Measurements from ENCODE around the gene MAGI1. TPM values are rescaled to one million over a fixed set of nuclear protein-coding genes. Genes with fewer than 3 reads are reported as not detected.

The MAGI1 gene
- total RNA-seq, 5 donors from 2014 or later (not counting 1 experiment from before 2014, with no cell fraction given): 0.23 to 0.63 (median 0.29) TPM

DNA sequence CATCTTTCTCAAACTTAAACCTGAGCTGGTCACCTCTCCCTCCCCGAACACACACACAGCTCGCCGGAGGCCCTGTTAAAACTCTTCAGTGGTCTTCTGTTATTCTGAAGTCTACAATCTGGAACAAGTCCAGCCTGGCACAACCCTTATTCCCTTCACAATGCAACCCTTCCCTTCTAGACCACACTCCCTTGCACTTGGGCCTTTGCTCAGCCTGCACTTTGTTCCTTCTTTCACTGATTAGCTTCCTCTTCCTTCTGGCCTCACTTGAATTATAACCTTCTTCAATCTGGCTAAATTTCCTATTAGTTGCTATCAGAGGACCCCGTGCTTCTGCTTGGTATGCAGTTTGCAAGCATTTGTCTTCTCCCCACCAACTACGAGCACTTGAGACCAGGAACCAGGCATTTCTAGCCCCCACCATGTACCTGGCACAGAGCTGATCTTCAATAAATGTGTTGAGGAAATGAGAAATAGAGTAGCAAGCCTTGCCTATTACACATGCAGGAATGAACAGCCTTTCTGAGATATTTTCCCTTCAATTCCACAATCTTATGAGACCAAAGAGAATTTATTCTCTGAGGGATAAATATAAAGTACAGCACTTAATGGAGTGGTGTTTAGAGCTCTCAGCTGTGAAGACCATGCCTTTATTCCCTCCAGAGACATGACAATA lies 687.8 kb downstream of the MAGI1 start:
- no peak for DNase-seq
- 29% methylated on average over 4 of the region's 5 CpGs for WGBS (ENCODE audit: insufficient coverage)
- peaks cover 0 to 4% of the 10 kb centered on the region in 2 experiments for H3K27me3 ChIP-seq (replicated peaks in 1 of 2; ENCODE audit: control insufficient read depth in 2 of 2, extremely low read depth in 1 of 2, insufficient read depth in 2 of 2, low read length in 1 of 2)
- peaks cover 8 to 15% of the 10 kb centered on the region in 2 donors for H3K27me3 Mint-ChIP-seq
- no peak overlapping the region for H3K4me3 ChIP-seq (ENCODE audit: control insufficient read depth in 1 of 2, extremely low read depth in 1 of 2, low read length in 1 of 2)
- no peaks in the 10 kb centered on the region for H3K36me3 ChIP-seq (ENCODE audit: control insufficient read depth in 2 of 2, extremely low read depth in 1 of 2, insufficient read depth in 1 of 2, low read length in 1 of 2)
- no peaks in the 10 kb centered on the region for H3K4me1 ChIP-seq (ENCODE audit: control insufficient read depth in 1 of 2, extremely low read depth in 1 of 2, insufficient read depth in 2 of 2, low read length in 2 of 2)
- H3K4me3 Mint-ChIP-seq: no peak overlapping the region
- POLR2A ChIA-PET: no interaction called here
- ATAC-seq (replicated peaks in 1 of 4): no peak
- H3K9me3 Mint-ChIP-seq: peaks cover 0 to 10% (median 6%) of the 10 kb centered on the region in 3 donors
- H3K27ac Mint-ChIP-seq: no peak overlapping the region
- H3K36me3 Mint-ChIP-seq: no peaks in the 10 kb centered on the region
- H3K9me3 ChIP-seq: no peaks in the 10 kb centered on the region
- no peaks in the 10 kb centered on the region for H3K4me1 Mint-ChIP-seq
- CTCF ChIA-PET: no interaction called here
- H3K27ac ChIP-seq (ENCODE audit: low read length): no peak overlapping the region

DNA sequence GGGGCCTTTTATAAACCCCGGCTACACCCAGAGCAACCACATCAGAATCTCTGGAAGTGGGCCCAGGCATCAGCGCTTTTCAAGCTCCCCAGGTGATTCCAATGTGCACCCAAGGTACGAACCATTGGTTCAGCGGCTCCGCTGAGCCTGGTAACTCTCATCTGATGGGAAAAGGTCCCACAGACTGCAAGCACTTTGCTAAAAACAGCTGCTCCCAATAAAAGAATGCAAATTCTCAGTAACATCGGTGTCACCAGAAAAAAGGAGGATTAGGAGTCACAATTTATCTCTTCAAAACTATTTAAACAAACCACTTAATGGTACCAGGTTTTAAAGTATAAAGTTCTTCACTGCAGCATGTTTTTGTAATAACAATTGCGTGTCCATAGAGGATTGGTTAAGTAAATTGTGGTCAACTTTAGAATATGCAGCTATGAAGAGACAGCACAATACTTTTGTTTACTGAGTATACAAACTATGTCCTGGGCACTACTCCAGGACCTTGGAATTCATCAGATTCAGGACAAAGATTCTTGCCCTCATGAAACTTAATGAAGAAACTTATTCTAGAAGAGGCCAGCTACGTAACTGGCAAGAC lies 690.2 kb downstream of the MAGI1 start:
- H3K27me3 ChIP-seq (replicated peaks in 1 of 2; ENCODE audit: control insufficient read depth in 2 of 2, extremely low read depth in 1 of 2, insufficient read depth in 2 of 2, low read length in 1 of 2): no peaks in the 10 kb centered on the region
- H3K27ac ChIP-seq (ENCODE audit: low read length): no peak overlapping the region
- H3K4me3 Mint-ChIP-seq: no peak overlapping the region
- H3K27ac Mint-ChIP-seq: no peak overlapping the region
- ChIA-PET CTCF (no interaction called here), POLR2A (no interaction called here)
- no peaks in the 10 kb centered on the region for H3K36me3 Mint-ChIP-seq
- H3K4me1 ChIP-seq (ENCODE audit: control insufficient read depth in 1 of 2, extremely low read depth in 1 of 2, insufficient read depth in 2 of 2, low read length in 2 of 2): no peaks in the 10 kb centered on the region
- H3K27me3 Mint-ChIP-seq: peaks cover 3 to 8% of the 10 kb centered on the region in 2 donors
- H3K36me3 ChIP-seq (ENCODE audit: control insufficient read depth in 2 of 2, extremely low read depth in 1 of 2, insufficient read depth in 1 of 2, low read length in 1 of 2): no peaks in the 10 kb centered on the region
- ATAC-seq (replicated peaks in 1 of 4) (no peak), DNase-seq (no peak)
- no peaks in the 10 kb centered on the region for H3K9me3 ChIP-seq
- H3K4me1 Mint-ChIP-seq: no peaks in the 10 kb centered on the region
- H3K9me3 Mint-ChIP-seq: peaks cover 0 to 10% (median under 1%) of the 10 kb centered on the region in 3 donors
- WGBS (ENCODE audit: insufficient coverage): 85% methylated on average over 6 of the region's 8 CpGs
- no peak overlapping the region for H3K4me3 ChIP-seq (ENCODE audit: control insufficient read depth in 1 of 2, extremely low read depth in 1 of 2, low read length in 1 of 2)

DNA sequence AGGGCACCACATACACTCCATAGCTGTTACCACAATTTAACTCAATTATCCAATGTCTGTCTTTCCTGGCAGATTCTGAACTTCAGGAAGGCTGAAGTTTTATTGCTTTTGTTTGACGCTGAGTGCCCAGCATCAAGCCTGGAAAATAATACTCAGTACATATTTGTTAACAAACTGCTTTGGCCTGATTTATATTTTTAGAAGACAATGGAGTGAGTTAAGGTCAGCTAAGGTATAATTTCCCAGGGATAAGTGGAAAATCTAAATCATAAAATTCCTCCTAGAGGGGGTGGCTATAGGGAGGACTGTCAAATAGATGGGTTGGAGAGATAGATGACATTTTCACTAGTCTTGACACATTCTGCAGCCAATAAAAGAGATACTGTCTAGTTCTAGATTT lies 691.6 kb downstream of the MAGI1 start:
- Histone ChIP-seq H3K27me3 (replicated peaks in 1 of 2; ENCODE audit: control insufficient read depth in 2 of 2, extremely low read depth in 1 of 2, insufficient read depth in 2 of 2, low read length in 1 of 2) (no peaks in the 10 kb centered on the region), H3K9me3 (no peaks in the 10 kb centered on the region), H3K27ac (ENCODE audit: low read length) (no peak overlapping the region), H3K4me3 (ENCODE audit: control insufficient read depth in 1 of 2, extremely low read depth in 1 of 2, low read length in 1 of 2) (no peak overlapping the region), H3K4me1 (ENCODE audit: control insufficient read depth in 1 of 2, extremely low read depth in 1 of 2, insufficient read depth in 2 of 2, low read length in 2 of 2) (no peaks in the 10 kb centered on the region), H3K36me3 (ENCODE audit: control insufficient read depth in 2 of 2, extremely low read depth in 1 of 2, insufficient read depth in 1 of 2, low read length in 1 of 2) (no peaks in the 10 kb centered on the region)
- Mint-ChIP-seq H3K4me1 (no peaks in the 10 kb centered on the region), H3K27ac (no peak overlapping the region), H3K4me3 (no peak overlapping the region), H3K36me3 (no peaks in the 10 kb centered on the region), H3K9me3 (peaks cover 0 to 10% (median 3%) of the 10 kb centered on the region in 3 donors), H3K27me3 (peaks cover 0 to 5% of the 10 kb centered on the region in 2 donors)
- ATAC-seq (replicated peaks in 1 of 4) (no peak), DNase-seq (no peak)
- POLR2A ChIA-PET: no interaction called here
- CTCF ChIA-PET: interaction anchor here in 1 of 2 donors (0.8 kb wide), 1 partner anchor 491 kb away, joined by 4 read pairs; no protein-coding TSS in a partner anchor
- no CpG with 5 or more reads among the region's 1 CpG for WGBS (ENCODE audit: insufficient coverage)

DNA sequence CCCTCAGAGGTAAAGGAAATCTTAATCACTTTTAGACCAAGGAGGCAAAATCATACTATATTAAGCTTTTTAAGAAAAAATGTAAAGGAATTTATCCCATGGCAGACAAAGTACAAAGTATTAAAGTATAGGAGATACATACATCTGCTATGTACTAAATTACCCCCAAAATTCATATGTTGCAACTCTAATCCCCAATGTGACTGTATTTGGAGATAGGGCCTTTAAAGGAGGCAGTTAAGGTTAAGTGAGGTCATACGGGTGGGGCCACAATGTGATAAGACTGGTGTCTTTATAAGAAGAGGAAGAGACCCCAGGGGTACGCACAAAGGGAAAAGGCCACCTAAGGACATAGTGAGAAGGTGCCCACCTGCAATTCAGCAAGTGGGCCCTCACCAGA lies 693.9 kb downstream of the MAGI1 start:
- Mint-ChIP-seq H3K36me3 (no peaks in the 10 kb centered on the region), H3K27me3 (peaks cover 0 to 14% of the 10 kb centered on the region in 2 donors), H3K9me3 (peaks cover 3 to 19% (median 9%) of the 10 kb centered on the region in 3 donors), H3K4me1 (no peaks in the 10 kb centered on the region), H3K4me3 (no peak overlapping the region), H3K27ac (no peak overlapping the region)
- CTCF ChIA-PET: no interaction called here
- POLR2A ChIA-PET: no interaction called here
- DNase-seq (no peak), ATAC-seq (replicated peaks in 1 of 4) (no peak)
- WGBS (ENCODE audit: insufficient coverage): 83% methylated on average over 1 of the region's 2 CpGs
- no peak overlapping the region for H3K27ac ChIP-seq (ENCODE audit: low read length)
- H3K4me1 ChIP-seq (ENCODE audit: control insufficient read depth in 1 of 2, extremely low read depth in 1 of 2, insufficient read depth in 2 of 2, low read length in 2 of 2): no peaks in the 10 kb centered on the region
- no peaks in the 10 kb centered on the region for H3K36me3 ChIP-seq (ENCODE audit: control insufficient read depth in 2 of 2, extremely low read depth in 1 of 2, insufficient read depth in 1 of 2, low read length in 1 of 2)
- H3K27me3 ChIP-seq (replicated peaks in 1 of 2; ENCODE audit: control insufficient read depth in 2 of 2, extremely low read depth in 1 of 2, insufficient read depth in 2 of 2, low read length in 1 of 2): no peaks in the 10 kb centered on the region
- no peak overlapping the region for H3K4me3 ChIP-seq (ENCODE audit: control insufficient read depth in 1 of 2, extremely low read depth in 1 of 2, low read length in 1 of 2)
- H3K9me3 ChIP-seq: no peaks in the 10 kb centered on the region

DNA sequence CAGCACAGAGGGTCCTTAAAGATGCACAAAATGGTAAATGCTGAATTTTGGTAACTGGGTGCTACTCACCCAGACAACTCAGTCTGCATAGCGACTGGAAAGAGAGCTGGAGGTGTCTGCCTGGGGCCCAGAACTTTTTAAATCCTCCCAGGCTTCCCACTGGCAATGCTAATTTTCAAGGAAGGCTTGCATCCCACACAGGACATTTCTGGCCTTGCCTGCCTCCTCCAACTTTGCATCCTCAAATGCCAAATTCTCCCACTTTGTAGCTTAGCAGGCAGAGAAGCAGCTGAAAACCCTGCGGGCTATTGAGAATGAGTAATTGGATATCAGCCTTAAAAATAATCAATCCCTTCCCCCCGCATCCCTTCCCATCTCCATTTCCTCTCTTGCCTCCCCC lies 694.3 kb downstream of the MAGI1 start:
- Histone ChIP-seq H3K4me1 (ENCODE audit: control insufficient read depth in 1 of 2, extremely low read depth in 1 of 2, insufficient read depth in 2 of 2, low read length in 2 of 2) (no peaks in the 10 kb centered on the region), H3K9me3 (no peaks in the 10 kb centered on the region), H3K27ac (ENCODE audit: low read length) (no peak overlapping the region), H3K27me3 (replicated peaks in 1 of 2; ENCODE audit: control insufficient read depth in 2 of 2, extremely low read depth in 1 of 2, insufficient read depth in 2 of 2, low read length in 1 of 2) (no peaks in the 10 kb centered on the region), H3K36me3 (ENCODE audit: control insufficient read depth in 2 of 2, extremely low read depth in 1 of 2, insufficient read depth in 1 of 2, low read length in 1 of 2) (no peaks in the 10 kb centered on the region), H3K4me3 (ENCODE audit: control insufficient read depth in 1 of 2, extremely low read depth in 1 of 2, low read length in 1 of 2) (no peak overlapping the region)
- Mint-ChIP-seq H3K27ac (no peak overlapping the region), H3K4me3 (no peak overlapping the region), H3K4me1 (no peaks in the 10 kb centered on the region), H3K27me3 (peaks cover 0 to 13% of the 10 kb centered on the region in 2 donors), H3K36me3 (no peaks in the 10 kb centered on the region), H3K9me3 (peaks cover 3 to 19% (median 9%) of the 10 kb centered on the region in 3 donors)
- ChIA-PET POLR2A (no interaction called here), CTCF (no interaction called here)
- DNase-seq (no peak), ATAC-seq (replicated peaks in 1 of 4) (no peak)
- no CpG with 5 or more reads among the region's 3 CpGs for WGBS (ENCODE audit: insufficient coverage)

DNA sequence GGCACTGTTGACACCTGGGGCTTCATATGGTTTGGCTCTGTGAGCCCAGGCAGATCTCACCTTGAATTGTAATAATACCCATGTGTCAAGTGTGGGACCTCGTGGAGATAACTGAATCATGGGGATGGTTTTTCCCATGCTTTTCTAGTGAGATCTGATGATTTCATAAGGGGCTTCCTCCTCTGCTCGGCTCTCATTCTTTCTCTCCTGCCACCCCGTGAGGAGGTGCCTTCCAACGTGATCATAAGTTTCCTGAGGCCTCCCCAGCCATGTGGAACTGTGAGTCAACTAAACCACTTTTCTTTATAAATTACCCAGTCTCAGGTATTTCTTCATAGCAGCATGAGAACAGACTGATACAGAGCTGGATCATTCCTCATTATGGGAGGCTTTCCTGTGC lies 695.0 kb downstream of the MAGI1 start:
- Histone ChIP-seq H3K27me3 (replicated peaks in 1 of 2; ENCODE audit: control insufficient read depth in 2 of 2, extremely low read depth in 1 of 2, insufficient read depth in 2 of 2, low read length in 1 of 2) (no peaks in the 10 kb centered on the region), H3K27ac (ENCODE audit: low read length) (no peak overlapping the region), H3K36me3 (ENCODE audit: control insufficient read depth in 2 of 2, extremely low read depth in 1 of 2, insufficient read depth in 1 of 2, low read length in 1 of 2) (no peaks in the 10 kb centered on the region), H3K4me3 (ENCODE audit: control insufficient read depth in 1 of 2, extremely low read depth in 1 of 2, low read length in 1 of 2) (no peak overlapping the region), H3K4me1 (ENCODE audit: control insufficient read depth in 1 of 2, extremely low read depth in 1 of 2, insufficient read depth in 2 of 2, low read length in 2 of 2) (no peaks in the 10 kb centered on the region), H3K9me3 (no peaks in the 10 kb centered on the region)
- DNase-seq (no peak), ATAC-seq (replicated peaks in 1 of 4) (no peak)
- no peaks in the 10 kb centered on the region for H3K4me1 Mint-ChIP-seq
- POLR2A ChIA-PET: no interaction called here
- no peak overlapping the region for H3K4me3 Mint-ChIP-seq
- 40% methylated on average over 2 of the region's 4 CpGs for WGBS (ENCODE audit: insufficient coverage)
- CTCF ChIA-PET: no interaction called here
- H3K36me3 Mint-ChIP-seq: no peaks in the 10 kb centered on the region
- H3K27me3 Mint-ChIP-seq: peaks cover 0 to 9% of the 10 kb centered on the region in 2 donors
- peaks cover 3 to 17% (median 9%) of the 10 kb centered on the region in 3 donors for H3K9me3 Mint-ChIP-seq
- H3K27ac Mint-ChIP-seq: no peak overlapping the region
